Loucy (cell line): Measurements from ENCODE around the gene ARAF.

Source experiments
- H2AFZ ChIP-seq: fragments of 200-600 bp; sonication (generic); 2 replicates; pipeline ENCODE4 v1.6.0; 2016; ENCODE audit warnings: antibody characterized with exemption, mild to moderate bottlenecking, low read length, moderate library complexity
- H3F3A ChIP-seq: fragments of 200-600 bp; 2 replicates; pipeline ENCODE4 v1.6.0; 2016; ENCODE audit warnings: antibody characterized with exemption, low read depth, mild to moderate bottlenecking
- H3K27me3 ChIP-seq: fragments of 200-600 bp; sonication (generic); 2 replicates; pipeline ENCODE4 v1.6.1; 2014; ENCODE audit warnings: low read length, mild to moderate bottlenecking; ENCODE audit not compliant: insufficient read depth, poor library complexity, severe bottlenecking
- H3K36me3 ChIP-seq: fragments of 200-600 bp; sonication (generic); 2 replicates; pipeline ENCODE4 v1.6.1; 2016; ENCODE audit warnings: low read length; ENCODE audit not compliant: insufficient read depth
- H3K4me1 ChIP-seq: fragments of 200-600 bp; sonication (generic); 2 replicates; pipeline ENCODE4 v1.5.1; 2014; ENCODE audit warnings: low read length, mild to moderate bottlenecking; ENCODE audit not compliant: insufficient read depth, poor library complexity, severe bottlenecking
- H3K4me2 ChIP-seq: fragments of 200-600 bp; sonication (generic); 2 replicates; pipeline ENCODE4 v1.6.0; 2014; ENCODE audit warnings: antibody characterized with exemption, low read length, low read depth, mild to moderate bottlenecking; ENCODE audit not compliant: poor library complexity, severe bottlenecking
- H3K4me3 ChIP-seq: fragments of 200-600 bp; sonication (generic); 2 replicates; pipeline ENCODE4 v1.5.1; 2014; ENCODE audit warnings: low read length, mild to moderate bottlenecking, mixed read lengths; ENCODE audit not compliant: poor library complexity, severe bottlenecking
- H3K79me2 ChIP-seq: fragments of 200-600 bp; sonication (generic); 2 replicates; pipeline ENCODE4 v1.6.1; 2014; ENCODE audit warnings: low read length; ENCODE audit not compliant: insufficient read depth
- H3K9ac ChIP-seq: fragments of 200-600 bp; sonication (generic); 2 replicates; pipeline ENCODE4 v1.6.0; 2014; ENCODE audit warnings: mild to moderate bottlenecking, low read depth, low read length, moderate library complexity; ENCODE audit not compliant: poor library complexity, severe bottlenecking
- H3K9me2 ChIP-seq: fragments of 200-600 bp; sonication (generic); replicated peaks from 2 replicates; pipeline ENCODE4 v1.6.1; 2016; ENCODE audit warnings: low read depth, low read length, mixed read lengths
- H3K9me3 ChIP-seq: fragments of 200-600 bp; sonication (generic); 2 replicates; pipeline ENCODE4 v1.6.1; 2014; ENCODE audit warnings: mild to moderate bottlenecking, antibody characterized with exemption, low read length, low read depth; ENCODE audit not compliant: insufficient read depth
- H4K20me1 ChIP-seq: fragments of 200-600 bp; sonication (generic); 2 replicates; pipeline ENCODE4 v1.6.0; 2014; ENCODE audit warnings: antibody characterized with exemption, low read length, mild to moderate bottlenecking; ENCODE audit not compliant: insufficient read depth, poor library complexity, severe bottlenecking
- CTCF ChIP-seq: fragments of 200-600 bp; sonication (generic); conservative IDR thresholded peaks from 2 replicates; pipeline ENCODE4 v1.5.1; 2014; ENCODE audit warnings: mild to moderate bottlenecking, antibody characterized with exemption, low read length
- EZH2phosphoT487 ChIP-seq: fragments of 200-600 bp; IDR thresholded peaks from 2 replicates; pipeline ENCODE4 v1.6.1; 2018; ENCODE audit warnings: antibody characterized with exemption, mild to moderate bottlenecking, moderate library complexity, borderline replicate concordance

The ARAF gene

GRCh38 chrX:47515941-47516665, 44.9 kb upstream of the ARAF start:
- H3K4me2 ChIP-seq: no peak overlapping the region
- H3K27me3 ChIP-seq: no peaks in the 10 kb centered on the region
- no peaks in the 10 kb centered on the region for H3K79me2 ChIP-seq
- no peak overlapping the region for H3K9ac ChIP-seq
- no peaks in the 10 kb centered on the region for H3K36me3 ChIP-seq
- H3K9me2 ChIP-seq: no peaks in the 10 kb centered on the region
- no peaks in the 10 kb centered on the region for H3K4me1 ChIP-seq
- no peaks in the 10 kb centered on the region for H3F3A ChIP-seq
- no peak overlapping the region for H2AFZ ChIP-seq
- no peaks in the 10 kb centered on the region for H3K9me3 ChIP-seq
- TF ChIP-seq EZH2phosphoT487 (no peak), CTCF (no peak)
- no peaks in the 10 kb centered on the region for H4K20me1 ChIP-seq
- no peak overlapping the region for H3K4me3 ChIP-seq

- Histone ChIP-seq H4K20me1 (no peaks in the 10 kb centered on the region), H3K9me2 (no peaks in the 10 kb centered on the region), H2AFZ (peak overlapping the region; percentile 43; the same call in 1 of the 2 replicates), H3K9me3 (no peaks in the 10 kb centered on the region), H3K9ac (no peak overlapping the region), H3K4me2 (no peak overlapping the region), H3K79me2 (no peaks in the 10 kb centered on the region), H3K4me1 (peaks cover 2% of the 10 kb centered on the region), H3K36me3 (no peaks in the 10 kb centered on the region), H3K4me3 (no peak overlapping the region), H3F3A (no peaks in the 10 kb centered on the region), H3K27me3 (no peaks in the 10 kb centered on the region)
- TF ChIP-seq EZH2phosphoT487 (no peak), CTCF (no peak)
Observed at GRCh38 chrX:47518144-47518543, 42.9 kb upstream of the ARAF start.

GRCh38 chrX:47523297-47523696, 37.7 kb upstream of the ARAF start:
- Histone ChIP-seq H3K4me1 (peaks cover 3% of the 10 kb centered on the region), H3K36me3 (no peaks in the 10 kb centered on the region), H3K9me2 (no peaks in the 10 kb centered on the region), H3K79me2 (no peaks in the 10 kb centered on the region), H3K9ac (peak overlapping the region; percentile 76), H4K20me1 (no peaks in the 10 kb centered on the region), H3F3A (no peaks in the 10 kb centered on the region), H2AFZ (peak overlapping the region; percentile 93), H3K4me3 (peak overlapping the region; percentile 75), H3K9me3 (no peaks in the 10 kb centered on the region), H3K27me3 (no peaks in the 10 kb centered on the region), H3K4me2 (peak overlapping the region; percentile 85)
- TF ChIP-seq EZH2phosphoT487: no peak
- peak; percentile 59 for TF ChIP-seq CTCF
